Raji (cell line): Measurements from ENCODE around the gene ULBP3.

ENCODE experiments used
- POLR2A ChIP-seq: IDR thresholded peaks from 2 replicates; pipeline ENCODE4 v1.6.1; 2011; ENCODE audit warnings: low read depth, low read length, control low read depth; ENCODE audit not compliant: insufficient read depth

ULBP3 gene

DNA sequence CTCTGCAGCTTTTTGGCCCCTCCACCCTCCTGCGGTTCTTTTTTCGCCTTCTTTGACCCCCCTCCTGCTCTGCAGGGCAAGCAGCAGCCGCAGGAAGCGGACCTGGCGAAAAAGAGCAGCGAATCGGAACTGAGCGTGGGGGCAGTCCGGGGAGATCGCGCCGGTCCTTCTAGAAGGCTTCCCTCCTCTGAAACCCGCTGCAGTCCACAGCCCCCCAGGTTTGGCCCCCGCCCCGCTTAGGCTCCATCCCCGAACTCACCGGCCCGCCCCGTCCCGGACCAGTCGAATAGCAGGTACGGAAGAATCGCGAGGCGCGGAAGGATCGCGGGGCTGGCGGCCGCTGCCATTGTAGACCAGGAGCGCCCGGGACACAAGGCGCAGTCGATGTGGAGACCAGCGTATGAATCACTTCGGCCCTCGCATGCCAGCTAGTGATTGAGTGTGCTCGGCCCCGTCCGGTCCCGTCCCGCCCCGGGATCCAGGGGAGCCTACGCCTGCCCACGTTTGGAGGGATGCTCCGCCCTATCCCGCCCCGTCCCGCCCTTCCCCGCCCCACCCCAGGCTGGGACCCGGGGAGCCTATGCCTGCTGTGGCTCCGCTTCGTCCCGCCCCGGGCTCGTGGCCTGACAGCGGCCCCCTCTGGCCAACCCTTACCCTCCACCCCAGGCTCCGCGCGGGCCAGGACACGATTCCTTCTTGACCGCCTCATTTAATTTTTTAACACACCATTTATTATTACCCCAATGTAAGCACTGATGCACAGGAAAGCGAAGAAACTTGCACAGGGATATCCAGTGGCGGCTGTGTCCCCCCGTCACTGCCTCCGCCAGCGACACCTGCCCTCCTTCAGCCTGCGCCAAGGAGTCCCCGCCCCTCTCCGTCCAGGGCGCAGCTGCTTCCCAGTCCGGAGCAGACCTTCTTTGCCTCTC lies at the start of gene ULBP3:
Gene ULBP3 (minus strand): TSS at position 402 of the 929 bp plus-strand sequence. CDS start 55 bp downstream, at position 347.
- peak; percentile 53 for TF ChIP-seq POLR2A

DNA sequence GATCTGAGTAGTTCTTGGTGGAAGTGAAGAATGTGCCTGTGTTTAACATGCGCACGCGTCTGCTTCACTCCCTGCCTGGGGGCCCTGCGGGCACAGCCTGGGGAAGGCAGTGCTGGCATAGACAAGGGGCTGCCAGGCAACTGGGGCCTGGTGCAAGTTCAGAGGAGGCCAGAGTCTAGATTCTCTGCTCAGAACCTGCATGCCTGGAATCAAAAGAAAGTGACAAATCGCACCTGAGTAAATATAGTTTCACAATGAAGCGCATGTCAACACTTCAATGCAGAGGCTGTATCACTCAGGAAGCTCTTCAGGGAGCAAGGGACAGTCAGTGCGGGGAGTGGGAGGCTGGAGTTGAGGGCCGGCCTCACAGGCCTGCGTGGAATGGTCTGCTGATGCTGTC lies 49.7 kb upstream of the ULBP3 start:
- TF ChIP-seq POLR2A, result no peak

- TF ChIP-seq POLR2A, result no peak
Observed at GRCh38 chr6:150118203-150118602, 49.3 kb upstream of the ULBP3 start.

GRCh38 chr6:150116200-150116800 lies 47.4 kb upstream of the ULBP3 start:
- TF ChIP-seq POLR2A, result no peak

GRCh38 chr6:150115769-150116168 lies 46.8 kb upstream of the ULBP3 start:
- TF ChIP-seq POLR2A, result no peak

DNA sequence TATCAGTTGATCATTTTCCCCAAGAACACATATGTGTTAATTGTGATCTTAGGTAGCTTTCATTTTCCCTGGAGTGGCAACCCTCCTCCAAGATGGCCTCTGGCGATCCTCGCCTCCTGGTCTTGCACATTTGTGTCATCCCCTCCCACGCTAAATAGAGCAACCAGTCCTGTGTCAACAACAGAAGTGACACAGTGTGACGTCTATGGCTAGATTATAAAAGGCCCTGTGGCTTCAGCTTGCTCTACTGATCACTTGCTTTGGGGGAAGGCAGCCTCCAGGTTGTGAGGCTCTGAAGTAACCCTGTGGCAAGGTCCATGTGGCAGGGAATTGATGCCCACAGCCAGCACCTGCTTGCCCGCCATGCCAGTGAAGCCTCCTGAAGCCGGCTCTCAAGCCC lies 43.3 kb upstream of the ULBP3 start:
- no peak for TF ChIP-seq POLR2A

- TF ChIP-seq POLR2A, result no peak
Observed at GRCh38 chr6:150102750-150103270, 33.9 kb upstream of the ULBP3 start.

DNA sequence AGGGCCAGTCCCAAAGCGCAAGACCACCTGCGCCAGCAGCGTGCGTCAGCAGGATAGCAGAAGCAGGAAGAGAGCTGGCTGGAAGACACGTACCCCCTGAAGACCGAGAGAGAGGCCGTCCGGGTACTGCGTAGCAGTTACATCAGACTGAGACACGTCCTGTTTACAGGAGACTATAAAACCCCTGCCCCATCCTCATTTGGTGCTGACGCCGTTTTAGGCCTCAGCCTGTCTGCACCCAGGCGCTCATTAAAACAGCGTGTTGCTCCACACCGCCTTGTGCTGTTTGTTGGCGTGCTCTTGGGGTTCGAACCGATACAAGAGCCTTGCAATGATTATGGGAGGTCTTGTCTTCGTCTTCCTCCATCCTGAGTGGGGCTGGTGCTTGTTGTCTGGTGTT lies 31.8 kb upstream of the ULBP3 start:
- TF ChIP-seq POLR2A, result no peak

GRCh38 chr6:150099953-150100352 lies 31.0 kb upstream of the ULBP3 start:
- TF ChIP-seq POLR2A, result no peak

- no peak for TF ChIP-seq POLR2A
Observed at GRCh38 chr6:150099546-150099945, 30.6 kb upstream of the ULBP3 start.

- no peak for TF ChIP-seq POLR2A
Observed at GRCh38 chr6:150098155-150098554, 29.2 kb upstream of the ULBP3 start.

GRCh38 chr6:150093397-150093796 lies 24.5 kb upstream of the ULBP3 start:
- TF ChIP-seq POLR2A, result no peak

DNA sequence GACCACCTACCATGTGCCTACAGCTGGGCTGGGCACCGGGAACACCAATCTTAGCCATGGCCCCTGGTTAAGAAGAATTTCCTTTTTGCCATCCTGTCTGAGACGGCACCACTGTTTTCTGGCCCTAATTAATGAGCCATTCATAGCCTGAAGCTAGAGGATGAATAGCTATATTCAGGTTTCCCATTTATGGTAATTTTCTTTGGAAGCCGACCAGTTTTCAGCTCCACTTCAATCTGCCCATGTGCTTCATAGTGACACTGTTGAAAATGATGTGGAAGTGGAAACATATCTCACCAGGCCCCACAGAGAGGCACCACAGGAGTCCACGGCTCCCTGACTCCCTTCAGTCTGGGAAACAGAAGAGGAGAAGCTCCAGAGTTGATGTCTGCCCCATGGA lies 22.6 kb upstream of the ULBP3 start:
- no peak for TF ChIP-seq POLR2A

DNA sequence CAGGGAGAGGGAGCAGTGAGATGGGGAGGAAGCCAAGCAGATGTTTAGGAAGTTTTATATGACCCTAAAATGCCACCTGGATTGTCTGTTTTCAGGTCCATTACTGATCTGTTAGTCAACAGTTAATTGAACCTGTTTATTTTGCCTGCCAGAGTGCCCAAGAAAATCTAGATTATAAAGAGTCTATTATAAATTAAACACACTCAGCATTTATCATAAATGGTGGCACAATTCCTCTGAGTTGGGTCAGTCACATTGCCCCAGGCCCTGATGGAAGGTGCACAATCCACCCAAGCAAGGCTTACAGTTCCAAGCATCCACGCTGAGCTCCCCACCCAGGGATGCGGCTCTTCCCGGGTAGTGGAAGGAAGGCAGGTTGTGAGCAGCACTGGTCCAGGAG lies 21.4 kb upstream of the ULBP3 start:
- no peak for TF ChIP-seq POLR2A

GRCh38 chr6:150088481-150089154 lies 19.7 kb upstream of the ULBP3 start:
- no peak for TF ChIP-seq POLR2A
